ENCODE results near the gene LPO. TPM values are rescaled to one million over a fixed set of nuclear protein-coding genes. Genes with fewer than 3 reads are reported as not detected.

The LPO gene
- total and polyA plus RNA-seq, 9 of the 15 experiments (the other 6 are each of a cell fraction or from before 2014, with no cell fraction given): 0.07 to 0.11 TPM; not detected in 7

GRCh38 chr17:58265271-58265670 lies 26.9 kb downstream of the LPO start:
- BruUV-seq (replicated peaks): no TSS peak
- intact Hi-C loops (cut with micrococcal nuclease) (no loop called here), in situ Hi-C loops (cut with MboI) (no loop called here)
- FAIRE-seq (no peak), DNase-seq (ENCODE audit: extremely low read depth in 1 of 4, low spot score in 3 of 4) (no peak), ATAC-seq (no peak)
- Histone ChIP-seq H3K36me3 (ENCODE audit: control insufficient read depth, insufficient read depth, low read length) (no peaks in the 10 kb centered on the region), H3K9me3 (replicated peaks; ENCODE audit: control insufficient read depth, insufficient read depth, low read depth, low read length) (no peaks in the 10 kb centered on the region), H3K27ac (ENCODE audit: extremely low read depth, low read depth, low read length) (no peak overlapping the region), H3K4me2 (ENCODE audit: insufficient read depth, low read length) (no peak overlapping the region), H3K79me2 (ENCODE audit: control insufficient read depth, insufficient read depth, low read length) (no peaks in the 10 kb centered on the region), H3K27me3 (ENCODE audit: control insufficient read depth in 2 of 2, insufficient read depth in 2 of 2, low read length in 2 of 2) (peaks cover 38 to 66% of the 10 kb centered on the region in 2 experiments), H2AFZ (ENCODE audit: low read depth, low read length) (no peak overlapping the region), H3K9me1 (ENCODE audit: control insufficient read depth, insufficient read depth, low read length) (no peaks in the 10 kb centered on the region), H3K4me3 (no peak overlapping the region), H3K9ac (ENCODE audit: insufficient read depth in 1 of 2, low read depth in 2 of 2, low read length in 2 of 2) (no peak overlapping the region), H3K4me1 (replicated peaks in 1 of 2; ENCODE audit: control insufficient read depth in 2 of 2, insufficient read depth in 2 of 2, low read length in 2 of 2) (no peaks in the 10 kb centered on the region), H4K20me1 (replicated peaks; ENCODE audit: control insufficient read depth, insufficient read depth, low read length) (peaks cover 1% of the 10 kb centered on the region; the same call in 1 of the 2 replicates)
- ChIA-PET CTCF (ENCODE audit: low intra/inter-chr PET ratio) (no interaction called here), POLR2A (interaction anchor here (0.8 to 1.4 kb wide), 2 partner anchors 14 to 253 kb away, joined by 5 to 6 read pairs; no protein-coding TSS in a partner anchor)
- 3% methylated on average over 4 of the region's 4 CpGs for WGBS (ENCODE audit: insufficient coverage, low coverage, missing lambda C conversion rate)
- no peak for TF ChIP-seq TEAD2 (tag; IDR thresholded peaks at IDR 0.05)
- TF ChIP-seq THAP7 (CRISPR knock-in tag; IDR thresholded peaks at IDR 0.05): no peak
- TF ChIP-seq, protein P1, sequence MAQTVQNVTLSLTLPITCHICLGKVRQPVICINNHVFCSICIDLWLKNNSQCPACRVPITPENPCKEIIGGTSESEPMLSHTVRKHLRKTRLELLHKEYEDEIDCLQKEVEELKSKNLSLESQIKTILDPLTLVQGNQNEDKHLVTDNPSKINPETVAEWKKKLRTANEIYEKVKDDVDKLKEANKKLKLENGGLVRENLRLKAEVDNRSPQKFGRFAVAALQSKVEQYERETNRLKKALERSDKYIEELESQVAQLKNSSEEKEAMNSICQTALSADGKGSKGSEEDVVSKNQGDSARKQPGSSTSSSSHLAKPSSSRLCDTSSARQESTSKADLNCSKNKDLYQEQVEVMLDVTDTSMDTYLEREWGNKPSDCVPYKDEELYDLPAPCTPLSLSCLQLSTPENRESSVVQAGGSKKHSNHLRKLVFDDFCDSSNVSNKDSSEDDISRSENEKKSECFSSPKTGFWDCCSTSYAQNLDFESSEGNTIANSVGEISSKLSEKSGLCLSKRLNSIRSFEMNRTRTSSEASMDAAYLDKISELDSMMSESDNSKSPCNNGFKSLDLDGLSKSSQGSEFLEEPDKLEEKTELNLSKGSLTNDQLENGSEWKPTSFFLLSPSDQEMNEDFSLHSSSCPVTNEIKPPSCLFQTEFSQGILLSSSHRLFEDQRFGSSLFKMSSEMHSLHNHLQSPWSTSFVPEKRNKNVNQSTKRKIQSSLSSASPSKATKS (CRISPR knock-in tag; IDR thresholded peaks at IDR 0.05): no peak
- no peak for TF ChIP-seq MEF2A (IDR thresholded peaks at IDR 0.05; ENCODE audit: control insufficient read depth, low read depth, low read length)
- TF ChIP-seq TCF7L2 (IDR thresholded peaks at IDR 0.05; ENCODE audit: low read depth, low read length): no peak
- TF ChIP-seq PHTF2 (CRISPR knock-in tag; IDR thresholded peaks at IDR 0.05): no peak
- no peak for TF ChIP-seq CTBP1 (IDR thresholded peaks at IDR 0.05; ENCODE audit: borderline replicate concordance)
- TF ChIP-seq, protein P2, sequence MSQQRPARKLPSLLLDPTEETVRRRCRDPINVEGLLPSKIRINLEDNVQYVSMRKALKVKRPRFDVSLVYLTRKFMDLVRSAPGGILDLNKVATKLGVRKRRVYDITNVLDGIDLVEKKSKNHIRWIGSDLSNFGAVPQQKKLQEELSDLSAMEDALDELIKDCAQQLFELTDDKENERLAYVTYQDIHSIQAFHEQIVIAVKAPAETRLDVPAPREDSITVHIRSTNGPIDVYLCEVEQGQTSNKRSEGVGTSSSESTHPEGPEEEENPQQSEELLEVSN (IDR thresholded peaks at IDR 0.05; ENCODE audit: borderline replicate concordance in 1 of 2, extremely low read depth in 1 of 2, insufficient read depth in 1 of 2, insufficient read length in 1 of 2, low read depth in 1 of 2, low read length in 1 of 2, poor library complexity in 1 of 2, severe bottlenecking in 1 of 2): no peak
- no peak for TF ChIP-seq CAMTA2 (CRISPR knock-in tag; conservative IDR thresholded peaks at IDR 0.05)
- no peak for TF ChIP-seq PKNOX1 (IDR thresholded peaks at IDR 0.05)
- TF ChIP-seq KAT8 (IDR thresholded peaks at IDR 0.05; ENCODE audit: low read depth): no peak
- no peak for TF ChIP-seq IRF9 (tag; IDR thresholded peaks at IDR 0.05)
- TF ChIP-seq, protein P3, sequence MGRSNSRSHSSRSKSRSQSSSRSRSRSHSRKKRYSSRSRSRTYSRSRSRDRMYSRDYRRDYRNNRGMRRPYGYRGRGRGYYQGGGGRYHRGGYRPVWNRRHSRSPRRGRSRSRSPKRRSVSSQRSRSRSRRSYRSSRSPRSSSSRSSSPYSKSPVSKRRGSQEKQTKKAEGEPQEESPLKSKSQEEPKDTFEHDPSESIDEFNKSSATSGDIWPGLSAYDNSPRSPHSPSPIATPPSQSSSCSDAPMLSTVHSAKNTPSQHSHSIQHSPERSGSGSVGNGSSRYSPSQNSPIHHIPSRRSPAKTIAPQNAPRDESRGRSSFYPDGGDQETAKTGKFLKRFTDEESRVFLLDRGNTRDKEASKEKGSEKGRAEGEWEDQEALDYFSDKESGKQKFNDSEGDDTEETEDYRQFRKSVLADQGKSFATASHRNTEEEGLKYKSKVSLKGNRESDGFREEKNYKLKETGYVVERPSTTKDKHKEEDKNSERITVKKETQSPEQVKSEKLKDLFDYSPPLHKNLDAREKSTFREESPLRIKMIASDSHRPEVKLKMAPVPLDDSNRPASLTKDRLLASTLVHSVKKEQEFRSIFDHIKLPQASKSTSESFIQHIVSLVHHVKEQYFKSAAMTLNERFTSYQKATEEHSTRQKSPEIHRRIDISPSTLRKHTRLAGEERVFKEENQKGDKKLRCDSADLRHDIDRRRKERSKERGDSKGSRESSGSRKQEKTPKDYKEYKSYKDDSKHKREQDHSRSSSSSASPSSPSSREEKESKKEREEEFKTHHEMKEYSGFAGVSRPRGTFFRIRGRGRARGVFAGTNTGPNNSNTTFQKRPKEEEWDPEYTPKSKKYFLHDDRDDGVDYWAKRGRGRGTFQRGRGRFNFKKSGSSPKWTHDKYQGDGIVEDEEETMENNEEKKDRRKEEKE (IDR thresholded peaks at IDR 0.05; ENCODE audit: borderline replicate concordance in 1 of 2, control insufficient read depth in 1 of 2, low read depth in 2 of 2, low read length in 1 of 2): no peak

Measured in K562 (cell line).